HG03520 (cell line): ENCODE data around the gene CTNNA2.

ENCODE experiments used
- ATAC-seq: cut with Tn5 transposase; IDR thresholded peaks from one replicate; pipeline ENCODE4 v1.9.1; 2021; ENCODE audit warnings: mild to moderate bottlenecking, moderate library complexity; ENCODE audit not compliant: unreplicated experiment

CTNNA2 gene

DNA sequence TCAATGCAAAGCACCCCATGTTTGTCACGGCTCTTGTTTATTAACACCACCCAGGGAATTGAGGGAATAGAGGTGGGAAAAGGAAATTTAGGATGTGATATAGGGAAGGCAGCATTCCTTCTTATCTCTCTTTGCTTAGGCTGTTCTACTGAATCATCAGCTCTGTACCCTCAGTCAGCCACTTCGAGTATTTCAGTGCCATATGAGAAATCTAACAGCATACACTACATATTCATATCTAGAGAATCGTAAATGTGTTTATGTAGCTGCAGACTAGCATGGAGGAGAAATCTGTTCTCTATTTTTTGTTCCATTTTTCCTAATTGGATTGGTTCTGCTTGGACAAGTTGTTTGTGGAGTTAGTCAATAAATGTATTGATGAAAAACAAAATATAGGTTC lies 187.8 kb downstream of the CTNNA2 start:
- ATAC-seq, result no peak

- ATAC-seq, result no peak
Measured at GRCh38 chr2:79702905-79703304, 190.1 kb downstream of the CTNNA2 start.

DNA sequence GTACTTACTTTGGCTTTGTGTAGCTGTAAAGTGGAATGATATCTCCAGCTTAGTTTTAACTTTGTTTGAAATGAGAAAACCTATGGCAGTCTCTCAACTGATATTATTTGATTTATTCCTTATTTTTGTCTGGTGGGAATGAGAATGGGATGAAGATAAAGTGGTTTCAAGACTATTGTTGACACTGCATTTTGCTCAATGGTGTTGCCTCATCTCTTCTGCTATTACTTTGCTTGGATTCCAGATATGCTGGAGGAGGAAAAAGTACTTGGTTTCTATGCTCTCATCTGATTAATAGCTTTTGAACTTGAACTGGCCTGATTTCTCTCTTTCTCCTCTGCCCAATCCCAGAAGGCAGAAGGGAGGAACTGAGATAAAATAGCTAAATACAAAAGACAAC lies 198.2 kb downstream of the CTNNA2 start:
- ATAC-seq, result no peak

DNA sequence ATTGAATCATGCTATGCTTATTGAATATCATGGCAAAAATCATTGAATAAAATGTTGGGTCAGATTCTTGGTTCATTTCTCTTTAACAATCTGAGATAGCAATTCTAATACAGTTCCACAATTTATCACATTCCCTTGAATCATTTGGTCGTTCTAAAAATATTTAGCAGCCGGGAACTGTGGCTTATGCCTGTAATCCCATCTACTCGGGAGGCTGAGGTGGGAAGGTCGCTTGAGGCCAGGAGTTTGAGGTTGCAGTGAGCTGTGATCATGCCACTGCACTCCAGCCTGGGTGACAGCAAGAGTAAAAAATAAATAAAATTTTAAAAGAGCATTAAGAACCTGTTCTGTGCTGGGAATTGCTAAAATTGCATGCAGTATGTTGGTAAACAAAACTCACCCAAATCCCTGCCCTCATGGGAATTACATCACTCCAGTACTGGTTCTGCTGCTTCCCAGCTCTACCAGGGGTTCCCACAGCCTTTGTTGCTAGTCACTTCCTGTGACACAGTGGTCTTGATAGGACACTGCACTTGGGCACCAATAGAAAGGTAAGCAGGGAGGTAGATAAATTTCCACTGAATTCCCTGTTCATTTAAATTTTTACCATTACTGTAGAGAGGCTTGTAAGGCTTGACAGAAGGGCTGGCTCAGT lies 200.4 kb downstream of the CTNNA2 start:
- no peak for ATAC-seq

DNA sequence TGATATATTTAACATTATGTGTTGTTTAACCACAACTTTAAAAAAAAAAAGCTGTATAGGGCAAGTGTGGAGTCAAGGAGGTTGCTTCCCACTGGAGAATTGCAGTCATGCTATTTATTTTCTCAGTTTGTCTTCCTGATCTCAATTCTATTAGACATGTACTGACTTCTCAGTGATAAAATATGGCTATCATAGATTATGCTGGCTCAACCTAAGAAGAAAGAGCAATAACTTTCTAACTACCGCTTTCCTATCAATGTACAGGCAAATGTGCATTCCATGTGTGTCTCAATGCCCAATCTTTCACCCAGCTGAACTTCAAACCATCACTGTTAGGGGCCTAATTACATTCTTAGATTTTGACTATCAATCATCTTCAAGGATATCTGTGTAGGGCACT lies 201.4 kb downstream of the CTNNA2 start:
- ATAC-seq, result no peak

GRCh38 chr2:79715338-79715737 lies 202.5 kb downstream of the CTNNA2 start:
- no peak for ATAC-seq

GRCh38 chr2:79716266-79716665 lies 203.4 kb downstream of the CTNNA2 start:
- ATAC-seq, result no peak

GRCh38 chr2:79717364-79718007 lies 204.6 kb downstream of the CTNNA2 start:
- ATAC-seq, result no peak

GRCh38 chr2:79721061-79721460 lies 208.2 kb downstream of the CTNNA2 start:
- no peak for ATAC-seq

GRCh38 chr2:79721966-79722365 lies 209.1 kb downstream of the CTNNA2 start:
- ATAC-seq, result no peak

GRCh38 chr2:79723830-79724229 lies 211.0 kb downstream of the CTNNA2 start:
- no peak for ATAC-seq

GRCh38 chr2:79729532-79729931 lies 216.7 kb downstream of the CTNNA2 start:
- no peak for ATAC-seq

DNA sequence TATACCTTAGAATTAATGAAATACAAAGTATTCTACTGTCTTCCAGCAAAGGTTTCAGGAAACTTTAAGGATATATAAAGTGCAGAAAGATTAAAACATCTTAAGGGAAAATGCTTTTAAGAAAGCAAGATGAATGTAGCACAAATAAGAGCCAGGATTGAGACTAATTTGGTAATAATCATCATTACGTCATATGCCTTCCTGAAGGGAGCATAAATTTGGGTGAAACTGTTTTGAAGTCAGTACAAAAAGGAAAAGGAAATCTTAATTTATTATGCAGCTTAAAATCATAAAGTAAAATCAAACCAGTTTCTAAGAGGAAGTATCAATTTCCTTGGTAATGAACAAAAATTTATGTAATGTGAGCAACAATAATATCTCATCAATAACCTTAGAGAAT lies 221.7 kb downstream of the CTNNA2 start:
- ATAC-seq, result no peak

GRCh38 chr2:79740879-79741443 lies 228.1 kb downstream of the CTNNA2 start:
- no peak for ATAC-seq

DNA sequence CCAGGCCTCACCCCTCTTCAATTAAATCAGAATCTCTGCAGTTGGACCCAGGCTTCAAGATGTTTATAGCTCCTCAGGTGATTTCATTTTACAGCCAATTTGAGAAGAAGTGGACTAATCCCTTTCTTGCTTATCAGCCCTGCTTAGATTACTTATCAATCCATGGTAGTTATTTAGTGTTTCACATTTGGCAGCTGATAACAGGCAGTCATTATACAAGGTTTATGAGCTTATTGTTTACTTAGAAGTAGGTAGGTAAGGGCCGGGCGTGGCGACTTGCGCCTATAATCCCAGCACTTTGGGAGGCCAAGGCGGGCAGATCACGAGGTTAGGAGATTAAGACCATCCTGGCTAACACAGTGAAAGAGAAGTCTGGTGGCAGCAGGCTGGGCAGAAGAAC lies 237.5 kb downstream of the CTNNA2 start:
- ATAC-seq, result no peak

DNA sequence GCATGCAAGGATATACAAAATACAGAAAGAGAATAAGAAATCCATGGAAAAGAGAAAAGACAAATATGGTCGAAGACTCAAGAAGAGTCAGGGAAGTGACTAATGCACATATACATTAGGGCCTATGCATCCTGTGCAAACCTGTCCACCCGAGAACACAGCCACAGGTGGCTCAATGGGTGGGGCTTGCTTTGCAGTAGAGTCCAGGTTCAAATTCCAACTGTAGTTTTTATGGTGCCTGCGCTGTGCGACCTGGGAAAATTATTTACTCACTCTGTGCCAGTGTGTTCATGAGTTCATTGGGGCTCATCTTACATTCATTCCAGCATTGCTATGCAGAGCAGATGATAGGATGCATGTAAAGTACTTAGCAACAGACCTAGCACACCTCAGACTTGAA lies 244.7 kb downstream of the CTNNA2 start:
- ATAC-seq, result no peak

DNA sequence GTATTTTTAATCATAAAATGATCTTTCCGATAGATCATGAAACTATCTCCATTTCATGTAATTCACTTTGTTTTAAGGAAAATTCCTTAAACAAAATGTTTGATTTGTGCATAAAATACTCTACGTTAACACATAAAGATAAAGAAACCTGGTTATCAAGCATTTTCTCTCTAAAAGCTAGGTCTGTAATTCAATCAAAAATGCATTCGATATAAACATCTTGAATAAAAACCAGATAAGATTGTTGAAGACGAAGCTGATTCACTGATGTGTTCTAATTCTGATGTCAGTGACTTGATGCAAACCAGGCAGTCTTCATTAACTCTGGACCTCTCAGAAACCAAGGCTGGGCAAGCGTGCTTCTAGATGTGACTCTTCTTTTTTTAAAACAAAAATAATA lies 245.2 kb downstream of the CTNNA2 start:
- no peak for ATAC-seq

DNA sequence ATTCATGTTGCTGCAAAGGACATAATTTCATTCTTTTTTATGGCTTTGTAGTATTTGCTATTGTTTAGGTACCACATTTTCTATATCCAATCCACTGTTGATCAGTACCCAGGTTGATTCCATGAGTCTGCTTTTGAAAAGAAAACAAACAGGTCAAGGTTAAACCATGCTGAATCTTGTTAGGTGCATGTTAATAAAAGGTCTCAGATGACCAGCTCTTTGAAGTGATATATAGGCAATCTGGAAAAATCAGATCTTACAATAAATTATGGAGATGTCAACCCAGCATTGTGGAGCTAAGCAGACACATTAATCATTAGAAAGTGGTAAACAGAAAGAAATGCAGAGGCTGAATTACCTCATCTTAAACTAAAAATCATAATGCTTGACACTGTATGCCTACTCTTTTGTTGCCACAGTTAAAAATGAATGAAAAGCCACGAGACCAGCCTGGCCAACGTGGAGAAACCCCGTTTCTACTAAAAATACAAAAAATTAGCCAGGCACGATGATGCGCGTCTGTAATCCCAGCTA lies 246.0 kb downstream of the CTNNA2 start:
- ATAC-seq, result no peak

- ATAC-seq, result no peak
Measured at GRCh38 chr2:79770926-79771325, 258.1 kb downstream of the CTNNA2 start.

GRCh38 chr2:79771493-79771892 lies 258.6 kb downstream of the CTNNA2 start:
- ATAC-seq, result no peak

DNA sequence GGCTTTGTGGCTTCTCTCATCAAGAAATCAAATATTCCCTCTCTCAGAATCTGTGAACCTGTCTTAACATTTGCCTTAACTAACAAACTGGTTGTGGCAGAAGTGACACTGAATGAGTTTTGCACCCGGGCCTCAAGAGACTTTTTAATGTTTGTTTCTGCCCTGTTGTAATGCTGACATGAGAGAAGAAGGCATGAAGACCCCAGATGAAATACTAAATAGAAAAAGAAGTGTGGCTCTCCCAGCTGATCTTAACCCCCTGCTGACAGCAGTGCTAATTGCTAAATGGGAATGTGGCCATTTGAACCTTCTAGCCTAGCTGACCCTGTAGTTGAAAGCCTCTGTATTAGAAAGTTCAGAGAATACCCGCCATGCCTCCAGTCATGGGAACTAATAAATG lies 261.2 kb downstream of the CTNNA2 start:
- ATAC-seq, result no peak

- no peak for ATAC-seq
Measured at GRCh38 chr2:79776461-79776860, 263.6 kb downstream of the CTNNA2 start.
